Stimulated activated CD4-positive, alpha-beta T cell treated with anti-CD3 and anti-CD28 coated beads, Interleukin-15, amount 100 ng/mL, for 24 hours (primary cell): Measurements from ENCODE around the gene NHSL1.
A peak's percentile ranks its signal among the peaks of the same experiment; 100 is the strongest.

ENCODE experiments used
- DNase-seq: peaks from one replicate; pipeline ENCODE4 v3.0.0-alpha.2; 2020

NHSL1 gene

DNA sequence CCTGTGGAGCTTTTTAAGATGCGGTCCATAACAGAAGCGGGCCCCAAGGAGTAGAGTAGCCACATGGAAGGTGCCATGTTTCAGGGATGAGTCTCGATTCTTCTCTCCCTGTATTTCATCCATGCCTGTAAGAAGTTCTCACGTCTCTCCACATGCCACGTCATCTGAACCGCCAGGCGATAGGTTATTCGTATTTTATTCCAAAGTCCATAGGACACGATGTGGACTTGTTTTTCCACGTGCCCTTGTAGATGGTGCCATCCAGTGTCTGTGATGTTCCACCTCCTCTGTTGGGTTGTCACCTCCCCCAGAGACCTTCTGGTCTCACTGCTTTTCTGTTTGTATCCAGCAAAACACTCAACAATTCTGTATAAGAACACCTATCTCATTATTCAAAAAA lies 77.7 kb downstream of the NHSL1 start:
- DNase-seq: no peak

DNA sequence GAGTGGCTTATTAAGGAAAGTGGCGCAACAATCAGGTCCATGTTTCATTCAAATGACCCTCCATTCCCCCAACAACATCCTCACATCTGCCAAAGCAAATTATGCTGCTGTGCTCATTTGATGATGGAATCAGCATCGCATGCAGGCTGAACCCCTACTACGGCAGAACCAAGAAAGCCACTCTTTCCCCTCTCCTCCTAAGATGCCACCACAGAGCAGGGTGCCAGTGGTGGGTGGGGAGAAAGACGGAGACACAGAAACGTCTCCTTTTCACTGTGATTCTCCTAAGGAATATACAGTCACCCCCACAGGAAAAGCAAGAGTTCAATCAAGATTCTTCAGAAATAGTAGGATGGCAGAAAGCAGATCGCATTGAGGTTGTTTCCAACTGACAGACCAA lies 78.2 kb downstream of the NHSL1 start:
- no peak for DNase-seq

DNA sequence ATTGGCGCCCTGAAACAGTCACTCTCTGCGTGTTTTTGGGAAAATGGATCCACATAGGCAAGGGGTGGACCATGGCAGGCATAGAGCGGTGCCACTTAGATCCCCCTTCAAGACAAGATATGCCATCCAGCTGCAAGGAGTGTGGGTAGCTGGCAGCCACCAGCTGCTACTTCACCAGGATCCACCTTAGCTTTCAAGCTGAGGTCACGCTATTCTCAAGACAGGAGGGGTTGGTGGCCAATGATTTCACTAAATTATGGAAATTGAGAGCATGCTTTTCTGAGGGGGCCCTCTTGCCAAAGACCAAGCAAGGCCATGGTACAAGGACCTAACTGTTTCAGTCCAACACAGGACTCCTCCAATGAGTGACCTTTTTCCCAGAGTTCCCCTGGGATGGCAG lies 78.9 kb downstream of the NHSL1 start:
- DNase-seq: no peak

GRCh38 chr6:138419766-138420165 lies 79.5 kb downstream of the NHSL1 start:
- no peak for DNase-seq

DNA sequence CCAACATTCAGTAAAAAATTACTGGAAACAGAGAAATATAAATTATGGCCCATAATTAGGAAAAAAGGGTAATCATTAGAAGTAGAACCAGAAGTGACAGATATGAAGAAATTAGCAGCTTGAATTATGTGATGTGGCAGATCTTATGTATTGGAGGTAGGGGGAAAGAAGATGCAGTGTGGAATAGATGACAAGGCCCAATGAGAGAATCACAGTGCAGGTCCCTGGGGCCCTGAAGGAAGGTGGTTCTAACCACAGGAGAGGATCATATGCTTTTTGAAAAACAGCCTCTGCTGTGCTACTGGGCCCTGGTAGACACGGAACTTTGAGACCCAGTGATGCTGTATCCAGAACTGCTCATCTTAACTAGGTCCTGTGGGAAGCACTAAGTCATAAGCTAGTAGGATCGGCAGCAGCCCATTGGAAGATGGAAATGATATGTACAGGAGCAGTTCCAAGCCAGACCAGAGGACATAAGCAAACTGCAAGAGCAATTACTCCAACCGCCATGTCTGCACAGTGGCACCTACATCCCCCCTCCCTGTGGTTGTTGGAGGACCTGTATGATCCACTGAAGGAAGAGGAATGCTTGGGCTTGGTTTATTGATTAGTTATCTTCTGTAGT lies 81.1 kb downstream of the NHSL1 start:
- no peak for DNase-seq

DNA sequence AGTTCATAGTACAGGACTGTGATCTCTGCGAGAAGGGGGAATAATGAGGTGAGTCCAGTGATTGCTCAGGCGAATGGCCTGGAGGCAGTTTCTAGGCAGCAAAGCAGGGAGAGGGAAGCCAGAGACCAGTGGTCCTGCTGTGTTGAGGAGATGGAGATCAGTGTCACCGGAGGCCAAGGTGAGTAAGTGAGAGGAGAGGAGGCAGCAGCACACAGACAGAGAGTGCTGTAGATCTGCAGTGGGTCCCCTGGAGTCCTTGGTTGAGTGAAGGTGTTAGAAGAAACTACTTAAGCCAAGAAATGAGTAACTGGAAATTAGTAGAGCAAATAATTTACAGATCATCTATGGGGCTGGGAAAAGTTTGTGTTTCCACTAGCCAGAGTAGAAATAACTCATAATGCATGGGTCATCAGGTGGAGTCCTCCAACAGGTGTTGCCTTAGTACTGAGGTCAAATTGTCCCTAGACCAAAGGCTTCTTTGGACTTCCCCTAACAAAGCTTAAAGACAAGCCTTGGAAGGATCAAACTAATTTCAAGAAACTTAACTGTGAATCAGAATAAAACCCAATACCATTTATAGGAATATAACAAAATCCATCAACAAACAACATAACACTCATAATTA lies 81.7 kb downstream of the NHSL1 start:
- no peak for DNase-seq

- DNase-seq: no peak
These were observed 83.1 kb downstream of the NHSL1 start for GRCh38 chr6:138416206-138416605.

DNA sequence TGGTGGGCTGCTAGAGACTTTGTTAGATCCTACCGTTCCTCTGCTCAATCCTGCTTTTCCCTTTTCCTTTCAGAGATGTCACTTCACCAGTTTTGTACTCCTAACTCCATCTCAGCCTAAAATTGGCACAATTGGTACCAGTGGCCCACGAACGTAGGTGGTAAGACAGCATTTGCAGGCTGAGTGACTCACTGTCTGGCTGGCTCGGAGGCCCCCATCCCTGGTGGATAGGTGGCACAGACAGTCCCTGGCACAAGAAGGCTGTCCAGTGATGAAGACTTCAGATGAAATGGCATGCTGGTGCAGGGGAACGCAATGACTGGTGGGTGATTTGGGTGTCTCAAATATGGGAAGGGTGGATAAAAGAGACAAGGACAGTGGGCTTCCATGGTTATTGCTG lies 84.2 kb downstream of the NHSL1 start:
- DNase-seq: no peak

DNA sequence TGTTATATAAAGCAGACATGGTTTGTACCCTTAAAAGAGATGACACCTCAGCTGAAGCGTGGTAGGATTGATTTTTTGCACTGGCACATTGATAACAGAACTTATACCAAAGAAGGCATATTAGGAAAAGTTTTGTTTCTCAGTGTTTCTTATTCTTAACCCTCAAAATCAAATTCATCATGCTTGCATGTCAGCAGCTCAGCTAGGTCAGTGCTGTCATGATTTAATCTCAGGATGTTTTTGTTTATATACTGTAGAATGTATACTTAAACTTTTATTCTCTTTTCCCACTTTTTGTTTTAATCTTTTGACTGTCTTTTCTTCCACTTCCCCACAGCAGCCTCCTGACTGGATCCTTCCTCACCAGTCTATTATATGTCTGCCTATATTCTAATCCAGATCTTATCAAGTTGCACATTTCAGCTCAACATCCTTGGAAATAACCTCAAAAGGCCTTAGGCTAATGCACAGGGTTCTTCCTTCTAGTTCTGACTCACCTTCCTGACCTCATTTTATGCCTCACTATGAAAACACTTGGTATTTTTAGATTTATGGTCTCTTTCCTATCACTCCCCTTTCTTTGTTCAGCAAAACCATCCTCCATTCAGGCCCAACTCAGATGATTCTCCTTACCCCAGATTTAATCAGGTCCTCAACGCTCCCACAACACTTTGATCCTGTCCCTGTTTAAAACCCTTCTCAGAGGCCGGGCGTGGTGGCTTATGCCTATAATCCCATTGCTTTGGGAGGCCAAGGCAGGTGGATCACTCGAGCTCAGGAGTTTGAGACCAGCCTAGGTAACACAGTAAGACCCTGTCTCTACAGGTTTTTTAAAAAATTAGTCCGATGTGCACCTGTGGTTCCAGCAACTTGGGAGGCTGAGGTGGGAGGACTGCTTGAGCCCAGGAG lies 88.1 kb downstream of the NHSL1 start:
- DNase-seq: no peak

- DNase-seq: no peak
These were observed 89.1 kb downstream of the NHSL1 start for GRCh38 chr6:138410048-138410735.

GRCh38 chr6:138406443-138406842 lies 92.9 kb downstream of the NHSL1 start:
- DNase-seq: no peak

DNA sequence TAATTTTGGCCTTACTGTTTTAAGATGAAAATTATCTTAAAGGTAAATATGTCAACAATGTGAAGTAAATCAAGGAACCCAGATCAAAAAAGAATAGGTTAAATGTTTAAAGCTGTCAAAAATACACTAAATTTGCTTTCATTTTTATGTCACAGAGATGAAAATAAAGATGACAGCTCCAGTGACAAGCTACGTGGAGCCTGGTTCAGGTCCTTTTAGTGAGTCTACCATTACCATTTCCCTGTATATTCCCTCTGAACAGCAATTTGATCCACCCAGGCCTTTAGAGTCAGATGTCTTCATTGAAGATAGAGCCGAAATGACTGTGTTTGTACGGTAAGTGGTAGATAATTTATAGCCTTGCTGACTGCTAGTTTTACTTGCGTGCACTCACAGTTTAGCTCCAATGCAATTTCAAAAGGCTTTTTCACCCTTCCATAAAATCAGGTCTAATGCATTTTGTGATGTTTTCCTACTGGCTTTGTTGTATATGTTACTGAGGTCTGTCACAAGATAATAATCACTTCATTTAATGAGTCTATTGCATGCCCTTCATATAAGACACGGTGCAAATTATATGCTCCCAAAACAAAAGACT lies 93.4 kb downstream of the NHSL1 start:
- no peak for DNase-seq

DNA sequence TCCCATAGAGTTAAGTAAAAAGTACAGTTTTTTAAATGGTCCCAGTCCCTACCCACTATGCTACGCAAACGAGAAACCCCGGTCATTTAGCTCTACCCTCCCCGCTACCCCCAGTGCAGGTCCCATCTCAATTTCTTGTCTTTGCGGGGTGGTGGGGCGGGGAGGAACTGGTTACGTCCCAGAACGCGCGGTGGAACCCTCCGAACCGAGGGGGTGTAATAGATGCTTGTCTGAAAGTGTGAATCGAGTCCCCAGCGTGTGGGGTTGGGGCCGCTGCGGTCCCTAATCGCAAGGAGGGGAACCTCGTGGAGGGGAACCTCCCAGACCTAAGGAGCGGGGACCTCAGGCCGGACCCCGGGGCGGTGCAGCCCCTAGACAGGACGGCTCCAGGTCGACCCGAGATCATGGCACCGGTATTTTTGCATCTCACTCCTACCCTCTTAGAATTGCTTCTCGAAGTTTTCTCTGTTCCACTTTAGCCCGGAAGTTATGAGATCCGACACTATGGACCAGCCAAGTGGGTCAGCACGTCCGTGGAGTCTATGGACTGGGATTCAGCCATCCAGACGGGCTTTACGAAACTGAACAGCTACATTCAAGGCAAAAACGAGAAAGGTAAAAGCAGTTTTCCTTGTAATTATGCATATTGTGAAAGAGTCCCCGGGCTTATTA lies 94.5 kb downstream of the NHSL1 start:
- peak; percentile 42 for DNase-seq

GRCh38 chr6:138403801-138404665 lies 95.3 kb downstream of the NHSL1 start, which contains the start of gene HEBP2:
HEBP2 (plus strand) TSS chr6:138404223; CDS start chr6:138404496, 273 bp downstream.
- DNase-seq: peak; percentile 98

DNA sequence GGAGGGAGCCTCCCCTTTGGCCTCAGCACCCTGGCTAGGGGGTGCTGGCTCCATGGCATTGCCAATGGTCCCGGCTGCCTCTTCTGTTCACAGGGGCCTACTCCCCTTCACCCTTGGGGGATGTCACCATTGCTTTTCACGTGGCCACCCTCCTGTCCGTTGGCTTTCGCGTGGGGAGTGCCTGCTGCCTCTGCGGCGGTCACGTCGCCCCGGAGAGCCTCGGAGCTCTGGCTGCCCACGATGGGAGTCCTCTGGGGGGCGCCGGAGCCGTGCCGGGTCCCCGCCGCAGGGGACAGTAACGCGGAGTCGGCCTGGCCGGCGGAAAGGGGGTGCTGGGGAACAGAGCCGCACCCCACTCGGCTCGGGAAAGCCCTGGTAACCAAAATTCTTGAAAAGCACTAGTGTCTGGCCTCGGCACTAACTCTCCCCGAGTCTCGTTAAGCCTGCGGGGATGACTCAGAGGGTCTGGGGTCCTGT lies 95.9 kb downstream of the NHSL1 start:
- peak; percentile 45 for DNase-seq

DNA sequence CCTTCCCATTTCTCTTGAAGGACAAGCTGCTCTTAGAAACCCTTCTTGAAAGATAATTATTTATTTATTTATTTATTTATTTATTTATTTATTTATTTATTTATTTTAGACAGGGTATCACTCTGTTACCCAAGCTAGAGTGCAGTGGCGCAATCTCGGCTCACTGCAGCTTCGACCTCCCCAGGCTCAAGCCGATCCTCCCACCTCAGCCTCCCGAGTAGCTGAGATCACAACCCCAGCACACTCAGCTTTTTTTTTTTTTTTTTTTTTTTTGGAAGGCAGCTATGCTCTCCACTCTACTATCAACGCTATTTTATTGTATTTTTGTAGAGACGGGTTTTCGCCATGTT lies 96.5 kb downstream of the NHSL1 start:
- DNase-seq: no peak

- DNase-seq: no peak
These were observed 97.1 kb downstream of the NHSL1 start for GRCh38 chr6:138401960-138402837.

GRCh38 chr6:138400326-138400725 lies 99.0 kb downstream of the NHSL1 start:
- no peak for DNase-seq

DNA sequence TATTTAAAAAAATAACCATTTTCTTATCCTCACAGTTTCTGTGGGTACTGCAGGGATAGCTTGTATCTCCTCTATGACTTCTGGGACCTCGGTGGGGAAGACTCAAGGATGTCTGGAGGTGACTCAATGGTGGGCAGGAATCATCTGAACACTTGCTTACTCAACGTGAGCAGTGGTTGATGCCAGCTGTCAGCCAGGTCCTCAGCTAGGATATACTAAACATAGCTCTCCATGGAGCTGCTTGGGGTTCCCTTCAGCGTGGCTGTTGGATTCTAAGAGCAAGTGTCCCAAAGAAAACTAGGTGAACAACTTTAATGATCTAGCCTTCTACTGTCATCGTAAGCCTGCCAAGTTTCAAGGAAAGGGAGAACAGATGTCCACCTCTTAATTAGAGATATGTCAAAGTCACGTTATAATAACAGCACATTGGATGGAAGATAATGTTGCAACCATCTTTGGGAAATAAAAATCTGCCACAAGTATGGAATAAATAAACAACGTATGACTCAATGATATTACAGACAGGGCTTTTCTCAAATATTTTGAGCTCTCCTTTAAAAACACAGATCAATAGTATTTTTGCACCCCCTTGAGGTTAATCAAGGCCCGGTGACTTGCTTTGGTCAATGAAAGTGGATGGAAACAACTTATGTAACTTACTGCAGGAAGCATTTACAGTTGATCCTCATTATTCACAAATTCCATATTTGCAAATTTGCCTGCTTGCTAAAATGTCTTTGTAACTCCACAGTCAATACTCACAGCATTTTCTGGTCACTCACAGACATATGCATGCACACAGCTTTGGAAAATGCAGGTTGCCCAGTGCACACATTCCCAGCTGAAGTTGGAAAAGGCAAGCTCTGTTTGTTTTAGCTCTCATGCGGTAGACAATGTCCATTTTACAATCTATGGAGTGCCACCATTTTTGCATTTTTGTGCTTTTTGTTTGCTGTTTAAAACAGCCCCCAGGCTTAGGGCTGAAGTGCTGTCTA lies 101.9 kb downstream of the NHSL1 start:
- no peak for DNase-seq
